PC-3 (cell line): Measurements from ENCODE around the gene HABP4. TPM values are rescaled to one million over a fixed set of nuclear protein-coding genes. Genes with fewer than 3 reads are reported as not detected.

Experiments used
- ATAC-seq: fragments of 200-7000 bp; cut with Tn5 transposase; 2 replicates; pipeline ENCODE4 v1.9.1; 2020; ENCODE audit warnings: mild to moderate bottlenecking, moderate library complexity
- BruUV-seq: library from RNA; stranded (reverse); fragments of 400-500 nt; replicated peaks from 2 replicates; lab custom pipeline; 2021; lab: Mats Ljungman, UMichigan
- CTCF ChIA-PET: fragments of 300-600 bp; sonication (Branson Sonifier 250); formaldehyde crosslinking; loops from one replicate; lab custom pipeline; 2022; ENCODE audit warnings: antibody characterized with exemption; lab: Charles Lee
- POLR2A ChIA-PET: fragments of 300-600 bp; sonication (Branson Sonifier 250); formaldehyde crosslinking; loops from one replicate; lab custom pipeline; 2022; ENCODE audit warnings: antibody characterized with exemption; ENCODE audit not compliant: unreplicated experiment; lab: Charles Lee
- DNase-seq: peaks from one replicate; pipeline ENCODE4 v3.0.0-alpha.2; 2015
- H2AFZ ChIP-seq: fragments of 300-600 bp; sonication (generic); 2 replicates; pipeline ENCODE4 v1.6.0; 2016; ENCODE audit warnings: antibody characterized with exemption, low read length
- H3F3A ChIP-seq: fragments of 300-600 bp; sonication (generic); one replicate; pipeline ENCODE4 v1.6.0; 2017; ENCODE audit warnings: antibody characterized with exemption, low read length, control low read depth, mild to moderate bottlenecking; ENCODE audit not compliant: unreplicated experiment
- H3K27ac ChIP-seq: fragments of 300-600 bp; sonication (generic); 2 replicates; pipeline ENCODE4 v1.5.1; 2016; ENCODE audit warnings: mild to moderate bottlenecking, low read length
- H3K27me3 ChIP-seq: fragments of 300-600 bp; sonication (generic); 2 replicates; pipeline ENCODE4 v1.6.1; 2016; ENCODE audit warnings: low read length, mixed read lengths
- H3K36me3 ChIP-seq: fragments of 300-600 bp; sonication (generic); 2 replicates; pipeline ENCODE4 v1.6.1; 2016; ENCODE audit warnings: low read depth, mixed run types, low read length, mixed read lengths
- H3K4me1 ChIP-seq: fragments of 300-600 bp; sonication (generic); 2 replicates; pipeline ENCODE4 v1.5.1; 2016; ENCODE audit warnings: low read length; ENCODE audit not compliant: insufficient read depth
- H3K4me2 ChIP-seq: fragments of 300-600 bp; sonication (generic); 2 replicates; pipeline ENCODE4 v1.6.0; 2016; ENCODE audit warnings: low read length
- H3K4me3 ChIP-seq: fragments of 300-600 bp; sonication (generic); 2 replicates; pipeline ENCODE4 v1.5.1; 2016; ENCODE audit warnings: mild to moderate bottlenecking, low read length, mixed read lengths
- H3K79me2 ChIP-seq: fragments of 300-600 bp; sonication (generic); 2 replicates; pipeline ENCODE4 v1.6.1; 2017; ENCODE audit warnings: low read length, mixed read lengths
- H3K9ac ChIP-seq: fragments of 300-600 bp; sonication (generic); 2 replicates; pipeline ENCODE4 v1.6.0; 2016; ENCODE audit warnings: mild to moderate bottlenecking, low read length
- H3K9me2 ChIP-seq: fragments of 300-600 bp; sonication (generic); replicated peaks from 2 replicates; pipeline ENCODE4 v1.6.1; 2016; ENCODE audit warnings: mixed run types, low read length, mixed read lengths
- H3K9me3 ChIP-seq: fragments of 300-600 bp; sonication (generic); 2 replicates; pipeline ENCODE4 v1.6.1; 2016; ENCODE audit warnings: low read length, mixed read lengths
- H4K20me1 ChIP-seq: fragments of 300-600 bp; sonication (generic); 2 replicates; pipeline ENCODE4 v1.6.1; 2016; ENCODE audit warnings: low read length, mixed read lengths
- EZH2 ChIP-seq: fragments of 300-600 bp; sonication (generic); IDR thresholded peaks from one replicate; pipeline ENCODE4 v1.6.1; 2017; ENCODE audit warnings: antibody characterized with exemption, mild to moderate bottlenecking, low read length; ENCODE audit not compliant: unreplicated experiment
- EZH2phosphoT487 ChIP-seq: fragments of 300-600 bp; sonication (generic); IDR thresholded peaks from 2 replicates; pipeline ENCODE4 v1.6.1; 2018; ENCODE audit warnings: mild to moderate bottlenecking, antibody characterized with exemption, low read length, borderline replicate concordance
- intact Hi-C: fragments of 100-400 bp; cut with micrococcal nuclease; formaldehyde crosslinking; loops from 2 replicates; pipeline ENCODE4 v1.9.0; 2023
- total RNA-seq: library from RNA; depleted of rRNA; stranded (reverse); fragments of >200 nt; gene quantifications from 2 replicates; pipeline ENCODE4 v1.2.3, GENCODE V29; 2014
- TF ChIP-seq, protein P1 (sequence below): fragments of 300-600 bp; sonication (generic); conservative IDR thresholded peaks from 2 replicates; pipeline ENCODE4 v1.5.1; 2017; ENCODE audit warnings: antibody characterized with exemption, low read depth, mild to moderate bottlenecking, low read length

Gene HABP4
- total RNA-seq, 1 experiment from 2014 or later: 6.6 TPM

DNA sequence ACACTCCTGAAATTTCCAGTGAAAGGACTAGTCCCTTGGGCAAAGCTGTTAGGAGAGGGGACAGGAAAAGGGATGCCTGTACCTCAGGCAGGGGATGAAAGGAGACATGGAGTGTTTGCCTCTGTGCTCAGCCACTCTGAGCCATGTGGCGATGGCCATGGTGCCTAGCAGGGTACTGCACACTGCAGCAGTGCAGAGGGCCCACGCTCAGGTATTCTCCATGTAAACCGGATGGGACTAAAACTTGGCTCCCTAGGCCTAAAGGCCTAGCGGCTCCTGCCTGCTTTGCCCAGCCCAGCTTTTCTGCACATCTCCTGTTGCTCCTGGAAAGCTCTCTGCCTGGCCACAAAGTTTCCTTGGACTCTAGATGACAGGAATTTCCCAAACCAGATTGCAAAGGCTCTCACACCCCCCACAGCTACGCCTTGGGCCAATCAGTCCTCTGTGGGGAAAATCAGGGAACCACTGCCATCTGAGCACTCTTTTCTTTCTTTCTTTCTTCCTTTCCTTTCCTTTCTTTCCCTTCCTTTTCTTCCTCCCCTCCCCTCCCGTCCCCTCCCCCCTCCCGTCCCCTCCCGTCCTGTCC is 44.3 kb downstream of the HABP4 start:
- Histone ChIP-seq H3K4me1 (no peaks in the 10 kb centered on the region), H4K20me1 (no peaks in the 10 kb centered on the region), H3K4me3 (no peak overlapping the region), H3K9me3 (no peaks in the 10 kb centered on the region), H3K36me3 (no peaks in the 10 kb centered on the region), H3K79me2 (no peaks in the 10 kb centered on the region), H3K4me2 (no peak overlapping the region), H3K27me3 (no peaks in the 10 kb centered on the region), H3K27ac (no peak overlapping the region), H2AFZ (no peak overlapping the region), H3F3A (no peaks in the 10 kb centered on the region), H3K9ac (no peak overlapping the region), H3K9me2 (no peaks in the 10 kb centered on the region)
- no TSS peak for BruUV-seq
- TF ChIP-seq, protein P1, sequence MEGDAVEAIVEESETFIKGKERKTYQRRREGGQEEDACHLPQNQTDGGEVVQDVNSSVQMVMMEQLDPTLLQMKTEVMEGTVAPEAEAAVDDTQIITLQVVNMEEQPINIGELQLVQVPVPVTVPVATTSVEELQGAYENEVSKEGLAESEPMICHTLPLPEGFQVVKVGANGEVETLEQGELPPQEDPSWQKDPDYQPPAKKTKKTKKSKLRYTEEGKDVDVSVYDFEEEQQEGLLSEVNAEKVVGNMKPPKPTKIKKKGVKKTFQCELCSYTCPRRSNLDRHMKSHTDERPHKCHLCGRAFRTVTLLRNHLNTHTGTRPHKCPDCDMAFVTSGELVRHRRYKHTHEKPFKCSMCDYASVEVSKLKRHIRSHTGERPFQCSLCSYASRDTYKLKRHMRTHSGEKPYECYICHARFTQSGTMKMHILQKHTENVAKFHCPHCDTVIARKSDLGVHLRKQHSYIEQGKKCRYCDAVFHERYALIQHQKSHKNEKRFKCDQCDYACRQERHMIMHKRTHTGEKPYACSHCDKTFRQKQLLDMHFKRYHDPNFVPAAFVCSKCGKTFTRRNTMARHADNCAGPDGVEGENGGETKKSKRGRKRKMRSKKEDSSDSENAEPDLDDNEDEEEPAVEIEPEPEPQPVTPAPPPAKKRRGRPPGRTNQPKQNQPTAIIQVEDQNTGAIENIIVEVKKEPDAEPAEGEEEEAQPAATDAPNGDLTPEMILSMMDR: no peak
- TF ChIP-seq EZH2phosphoT487: no peak
- TF ChIP-seq EZH2: no peak
- intact Hi-C loops: no loop called here
- POLR2A ChIA-PET: no interaction called here
- CTCF ChIA-PET: no interaction called here
- no peak for ATAC-seq
- DNase-seq: no peak

DNA sequence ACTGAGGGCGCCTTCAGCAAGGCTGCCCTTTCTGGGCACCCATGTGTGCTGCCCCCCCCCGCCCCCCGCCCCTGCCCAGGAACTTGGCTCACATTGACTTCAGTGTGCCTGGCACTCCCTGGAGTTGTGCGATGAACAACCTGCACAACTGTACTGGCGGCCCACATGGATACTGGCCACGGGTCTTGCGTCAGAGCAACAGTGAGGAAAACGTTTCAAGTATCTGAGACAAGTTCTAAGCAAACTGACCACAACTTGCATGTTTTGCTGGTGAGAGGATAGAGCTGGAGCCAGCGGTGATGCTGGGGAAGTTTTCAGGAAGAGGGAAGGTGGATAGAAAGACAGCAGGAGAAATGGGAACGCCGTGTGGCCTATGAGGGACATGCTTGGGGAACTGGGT is 45.4 kb downstream of the HABP4 start:
- H3K9ac ChIP-seq: no peak overlapping the region
- TF ChIP-seq, protein P1: no peak
- TF ChIP-seq EZH2phosphoT487: no peak
- TF ChIP-seq EZH2: no peak
- H3K4me3 ChIP-seq: no peak overlapping the region
- no peaks in the 10 kb centered on the region for H3K79me2 ChIP-seq
- H3F3A ChIP-seq: no peaks in the 10 kb centered on the region
- H3K9me2 ChIP-seq: no peaks in the 10 kb centered on the region
- CTCF ChIA-PET: no interaction called here
- H2AFZ ChIP-seq: no peak overlapping the region
- H3K36me3 ChIP-seq: no peaks in the 10 kb centered on the region
- no peak overlapping the region for H3K27ac ChIP-seq
- intact Hi-C loops: no loop called here
- POLR2A ChIA-PET: no interaction called here
- H4K20me1 ChIP-seq: no peaks in the 10 kb centered on the region
- H3K4me2 ChIP-seq: no peak overlapping the region
- no peaks in the 10 kb centered on the region for H3K4me1 ChIP-seq
- BruUV-seq: no TSS peak
- no peaks in the 10 kb centered on the region for H3K9me3 ChIP-seq
- ATAC-seq: no peak
- no peak for DNase-seq
- H3K27me3 ChIP-seq: no peaks in the 10 kb centered on the region

DNA sequence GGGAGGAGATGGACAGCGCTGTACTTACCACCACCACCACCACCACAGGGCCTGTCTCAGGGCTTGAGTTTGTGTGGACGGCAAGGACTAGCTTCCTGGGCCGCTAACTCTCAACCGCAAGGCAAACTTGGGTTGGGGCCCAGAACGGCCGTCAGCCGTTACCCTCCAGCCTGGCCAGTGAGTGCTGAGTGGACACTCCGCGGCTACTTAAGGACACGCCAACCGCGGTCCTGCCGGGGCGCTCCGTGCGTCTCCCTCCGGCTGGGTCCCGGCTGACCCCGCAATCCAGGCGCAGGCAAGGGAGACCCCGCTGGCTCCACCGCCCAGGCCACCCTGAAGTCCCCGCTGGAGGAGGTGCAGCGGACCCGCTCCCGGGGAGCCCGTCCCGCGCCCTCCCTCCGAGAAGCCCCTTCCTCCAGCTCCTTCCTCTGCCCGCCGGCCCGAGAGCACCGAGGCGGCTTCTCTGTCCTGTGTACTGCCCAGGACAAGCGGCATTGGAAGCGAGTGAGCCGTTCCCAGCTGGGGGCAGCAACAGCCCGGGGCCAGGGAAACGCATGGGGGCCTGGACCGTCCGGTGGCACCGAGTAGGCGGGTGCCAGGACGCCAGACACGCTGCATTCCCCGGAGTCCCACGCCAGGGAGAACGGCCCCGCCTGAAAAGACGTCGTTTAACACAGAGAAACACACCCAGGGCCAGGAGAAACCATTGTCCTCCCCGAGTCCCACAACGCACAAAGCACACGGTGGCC is 46.6 kb downstream of the HABP4 start:
- Histone ChIP-seq H4K20me1 (no peaks in the 10 kb centered on the region), H3F3A (no peaks in the 10 kb centered on the region), H3K9me3 (no peaks in the 10 kb centered on the region), H3K27me3 (no peaks in the 10 kb centered on the region), H3K79me2 (no peaks in the 10 kb centered on the region), H3K9ac (no peak overlapping the region), H3K4me1 (no peaks in the 10 kb centered on the region), H2AFZ (no peak overlapping the region), H3K27ac (no peak overlapping the region), H3K4me3 (no peak overlapping the region), H3K9me2 (no peaks in the 10 kb centered on the region), H3K36me3 (no peaks in the 10 kb centered on the region), H3K4me2 (no peak overlapping the region)
- intact Hi-C loops: no loop called here
- ChIA-PET CTCF (no interaction called here), POLR2A (no interaction called here)
- DNase-seq: no peak
- no peak for ATAC-seq
- BruUV-seq: no TSS peak
- no peak for TF ChIP-seq EZH2phosphoT487
- no peak for TF ChIP-seq EZH2
- TF ChIP-seq, protein P1: no peak
